Cardiac fibroblast (primary cell): ENCODE results near the gene TGIF2.

Experiments used
- DNase-seq, 2 donors: peaks; one replicate each; pipeline versions ENCODE4 v3.0.0 to v3.0.0-alpha.2; 2010; ENCODE audit warnings: low read depth in 2 of 2
- H3K4me3 ChIP-seq, 2 donors: replicated peaks in 1 of 2; 1 replicate in 1 of 2; 2 replicates in 1 of 2; pipeline ENCODE4 v1.5.1; 2011; ENCODE audit warnings: low read depth in 2 of 2, low read length in 2 of 2, mild to moderate bottlenecking in 2 of 2, moderate library complexity in 1 of 2
- CTCF ChIP-seq: IDR thresholded peaks from one replicate; pipeline ENCODE4 v1.5.1; 2011; ENCODE audit warnings: low read depth, mild to moderate bottlenecking, low read length, inconsistent platforms

The TGIF2 gene

GRCh38 chr20:36593347-36593929 lies 20.0 kb downstream of the TGIF2 start:
- no peak for DNase-seq
- H3K4me3 ChIP-seq: no peak overlapping the region
- TF ChIP-seq CTCF: no peak

- no peak overlapping the region for H3K4me3 ChIP-seq
- TF ChIP-seq CTCF: no peak
- DNase-seq: no peak
These were observed 26.5 kb downstream of the TGIF2 start for GRCh38 chr20:36599912-36600345.

- no peak for DNase-seq
- H3K4me3 ChIP-seq: no peak overlapping the region
- no peak for TF ChIP-seq CTCF
These were observed 28.1 kb downstream of the TGIF2 start for GRCh38 chr20:36601540-36601939.

GRCh38 chr20:36604952-36605398 lies 31.6 kb downstream of the TGIF2 start:
- no peak for DNase-seq
- TF ChIP-seq CTCF: no peak
- H3K4me3 ChIP-seq: peak overlapping the region in 1 of 2 donors; percentile 33

- peak; percentile 85 for TF ChIP-seq CTCF
- peak within 1 kb of the TSS; percentile 77 for H3K4me3 ChIP-seq
- peak; percentile 99 for DNase-seq
These were observed 32.2 kb downstream of the TGIF2 start, which contains the start of gene RAB5IF for GRCh38 chr20:36605399-36606157. RAB5IF (plus strand) TSS chr20:36605779; CDS start chr20:36605952, 173 bp downstream.

GRCh38 chr20:36606158-36607066 lies 33.0 kb downstream of the TGIF2 start:
- peak; percentile 58 to 60 for DNase-seq
- no peak for TF ChIP-seq CTCF
- H3K4me3 ChIP-seq: peak overlapping the region; percentile 77
